ENCODE results near the gene KIF21A. TPM values are rescaled to one million over a fixed set of nuclear protein-coding genes. Genes with fewer than 3 reads are reported as not detected.

The KIF21A gene
- total RNA-seq, 1 donor from 2014 or later = 3.9 TPM

- Mint-ChIP-seq H3K9me3 (ENCODE audit: unreplicated experiment) (no peaks in the 10 kb centered on the region), H3K27ac (ENCODE audit: unreplicated experiment) (no peak overlapping the region), H3K36me3 (ENCODE audit: unreplicated experiment) (no peaks in the 10 kb centered on the region), H3K4me3 (ENCODE audit: unreplicated experiment) (no peak overlapping the region), H3K4me1 (ENCODE audit: unreplicated experiment) (no peaks in the 10 kb centered on the region), H3K27me3 (ENCODE audit: unreplicated experiment) (no peaks in the 10 kb centered on the region)
- TF ChIP-seq, protein P1, sequence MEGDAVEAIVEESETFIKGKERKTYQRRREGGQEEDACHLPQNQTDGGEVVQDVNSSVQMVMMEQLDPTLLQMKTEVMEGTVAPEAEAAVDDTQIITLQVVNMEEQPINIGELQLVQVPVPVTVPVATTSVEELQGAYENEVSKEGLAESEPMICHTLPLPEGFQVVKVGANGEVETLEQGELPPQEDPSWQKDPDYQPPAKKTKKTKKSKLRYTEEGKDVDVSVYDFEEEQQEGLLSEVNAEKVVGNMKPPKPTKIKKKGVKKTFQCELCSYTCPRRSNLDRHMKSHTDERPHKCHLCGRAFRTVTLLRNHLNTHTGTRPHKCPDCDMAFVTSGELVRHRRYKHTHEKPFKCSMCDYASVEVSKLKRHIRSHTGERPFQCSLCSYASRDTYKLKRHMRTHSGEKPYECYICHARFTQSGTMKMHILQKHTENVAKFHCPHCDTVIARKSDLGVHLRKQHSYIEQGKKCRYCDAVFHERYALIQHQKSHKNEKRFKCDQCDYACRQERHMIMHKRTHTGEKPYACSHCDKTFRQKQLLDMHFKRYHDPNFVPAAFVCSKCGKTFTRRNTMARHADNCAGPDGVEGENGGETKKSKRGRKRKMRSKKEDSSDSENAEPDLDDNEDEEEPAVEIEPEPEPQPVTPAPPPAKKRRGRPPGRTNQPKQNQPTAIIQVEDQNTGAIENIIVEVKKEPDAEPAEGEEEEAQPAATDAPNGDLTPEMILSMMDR (IDR thresholded peaks at IDR 0.05) = no peak
- DNase-seq (ENCODE audit: extremely low spot score, unreplicated experiment) = no peak
These were observed 175.0 kb downstream of the KIF21A start for GRCh38 chr12:39267886-39268285.

GRCh38 chr12:39252628-39253027 is 190.3 kb downstream of the KIF21A start:
- DNase-seq (ENCODE audit: extremely low spot score, unreplicated experiment) = no peak
- Mint-ChIP-seq H3K4me1 (ENCODE audit: unreplicated experiment) (no peaks in the 10 kb centered on the region), H3K9me3 (ENCODE audit: unreplicated experiment) (peaks cover 4% of the 10 kb centered on the region), H3K4me3 (ENCODE audit: unreplicated experiment) (no peak overlapping the region), H3K36me3 (ENCODE audit: unreplicated experiment) (no peaks in the 10 kb centered on the region), H3K27me3 (ENCODE audit: unreplicated experiment) (no peaks in the 10 kb centered on the region), H3K27ac (ENCODE audit: unreplicated experiment) (no peak overlapping the region)
- TF ChIP-seq, protein P1 (IDR thresholded peaks at IDR 0.05) = no peak

Other genes with a start within 250 kb of the KIF21A start
- gene ABCD2, start 176.7 kb upstream of the KIF21A start, total RNA-seq = not detected in 2 replicates